Measurements from ENCODE around the gene NR2F6. TPM values are rescaled to one million over a fixed set of nuclear protein-coding genes. Genes with fewer than 3 reads are reported as not detected.
"Not testable (repeated sequence)": the region's sequence is repeated elsewhere in the genome, so short reads cannot be mapped to it uniquely, and the experiment has no call there.

The NR2F6 gene
- total and polyA plus RNA-seq, 4 donors, result 10.4 to 27.7 (median 21.5) TPM

- Histone ChIP-seq H3K27ac (ENCODE audit: low read depth in 1 of 2, low read length in 2 of 2) (no peak overlapping the region), H3K9me3 (ENCODE audit: control insufficient read depth, low read length) (no peaks in the 10 kb centered on the region), H3K36me3 (ENCODE audit: control insufficient read depth in 1 of 2, insufficient read depth in 2 of 2, low read length in 1 of 2) (peaks cover 0 to 12% of the 10 kb centered on the region in 2 donors), H3K27me3 (ENCODE audit: control insufficient read depth in 1 of 2, insufficient read depth in 2 of 2, low read length in 1 of 2) (no peaks in the 10 kb centered on the region), H3K4me3 (ENCODE audit: low read length in 2 of 2) (no peak overlapping the region), H3K4me1 (ENCODE audit: control insufficient read depth in 1 of 2, insufficient read depth in 2 of 2, low read length in 2 of 2) (no peaks in the 10 kb centered on the region)
- no peak for ATAC-seq (ENCODE audit: low FRiP score)
- 78 to 80% methylated on average over 9 of the region's 9 CpGs for WGBS, 2 donors
- no peak for DNase-seq
- intact Hi-C loops (cut with DNase I), result loop anchor here in 1 of 2 donors (5.0 kb wide), 1 partner anchor 80 kb away; the partner anchor contains the start of gene ANKLE1
These were observed 43.5 kb downstream of the NR2F6 start for GRCh38 chr19:17202249-17202648.

GRCh38 chr19:17200408-17201079 is 45.2 kb downstream of the NR2F6 start:
- 78 to 80% methylated on average over 16 of the region's 16 CpGs for WGBS, 2 donors
- Histone ChIP-seq H3K4me1 (ENCODE audit: control insufficient read depth in 1 of 2, insufficient read depth in 2 of 2, low read length in 2 of 2) (no peaks in the 10 kb centered on the region), H3K9me3 (ENCODE audit: control insufficient read depth, low read length) (no peaks in the 10 kb centered on the region), H3K4me3 (ENCODE audit: low read length in 2 of 2) (no peak overlapping the region), H3K36me3 (ENCODE audit: control insufficient read depth in 1 of 2, insufficient read depth in 2 of 2, low read length in 1 of 2) (peaks cover 0 to 6% of the 10 kb centered on the region in 2 donors), H3K27me3 (ENCODE audit: control insufficient read depth in 1 of 2, insufficient read depth in 2 of 2, low read length in 1 of 2) (no peaks in the 10 kb centered on the region), H3K27ac (ENCODE audit: low read depth in 1 of 2, low read length in 2 of 2) (no peak overlapping the region)
- no peak for DNase-seq
- no peak for ATAC-seq (ENCODE audit: low FRiP score)
- intact Hi-C loops (cut with DNase I), result loop anchor here in 1 of 2 donors (5.0 kb wide), 1 partner anchor 82 kb away; the partner anchor contains the start of gene ANKLE1

GRCh38 chr19:17197666-17198065 is 48.1 kb downstream of the NR2F6 start:
- intact Hi-C loops (cut with DNase I), result no loop called here
- ATAC-seq (ENCODE audit: low FRiP score), result no peak

GRCh38 chr19:17196610-17197009 is 49.1 kb downstream of the NR2F6 start:
- H3K4me3 ChIP-seq (ENCODE audit: low read length in 2 of 2), result no peak overlapping the region
- WGBS, 2 donors, result 97% methylated on average over 7 of the region's 7 CpGs
- H3K36me3 ChIP-seq (ENCODE audit: control insufficient read depth in 1 of 2, insufficient read depth in 2 of 2, low read length in 1 of 2), result peaks cover 0 to 18% of the 10 kb centered on the region in 2 donors
- ATAC-seq (ENCODE audit: low FRiP score), result no peak
- intact Hi-C loops (cut with DNase I), result no loop called here
- H3K9me3 ChIP-seq (ENCODE audit: control insufficient read depth, low read length), result no peaks in the 10 kb centered on the region
- no peaks in the 10 kb centered on the region for H3K4me1 ChIP-seq (ENCODE audit: control insufficient read depth in 1 of 2, insufficient read depth in 2 of 2, low read length in 2 of 2)
- no peak overlapping the region for H3K27ac ChIP-seq (ENCODE audit: low read depth in 1 of 2, low read length in 2 of 2)
- H3K27me3 ChIP-seq (ENCODE audit: control insufficient read depth in 1 of 2, insufficient read depth in 2 of 2, low read length in 1 of 2), result no peaks in the 10 kb centered on the region
- DNase-seq, result no peak

More at GRCh38 chr19:17197666-17198065, 48.1 kb downstream of the NR2F6 start:
- no peaks in the 10 kb centered on the region for H3K9me3 ChIP-seq (ENCODE audit: control insufficient read depth, low read length)
- WGBS, 2 donors, result 93 to 96% methylated on average over 16 of the region's 16 CpGs
- H3K4me3 ChIP-seq (ENCODE audit: low read length in 2 of 2), result no peak overlapping the region
- H3K27me3 ChIP-seq (ENCODE audit: control insufficient read depth in 1 of 2, insufficient read depth in 2 of 2, low read length in 1 of 2), result no peaks in the 10 kb centered on the region
- H3K4me1 ChIP-seq (ENCODE audit: control insufficient read depth in 1 of 2, insufficient read depth in 2 of 2, low read length in 2 of 2), result no peaks in the 10 kb centered on the region
- no peak for DNase-seq
- no peak overlapping the region for H3K27ac ChIP-seq (ENCODE audit: low read depth in 1 of 2, low read length in 2 of 2)
- peaks cover 0 to 19% of the 10 kb centered on the region in 2 donors for H3K36me3 ChIP-seq (ENCODE audit: control insufficient read depth in 1 of 2, insufficient read depth in 2 of 2, low read length in 1 of 2)

- Histone ChIP-seq H3K4me1 (ENCODE audit: control insufficient read depth in 1 of 2, insufficient read depth in 2 of 2, low read length in 2 of 2) (no peaks in the 10 kb centered on the region), H3K36me3 (ENCODE audit: control insufficient read depth in 1 of 2, insufficient read depth in 2 of 2, low read length in 1 of 2) (peaks cover 0 to 21% of the 10 kb centered on the region in 2 donors), H3K9me3 (ENCODE audit: control insufficient read depth, low read length) (no peaks in the 10 kb centered on the region), H3K4me3 (ENCODE audit: low read length in 2 of 2) (no peak overlapping the region), H3K27ac (ENCODE audit: low read depth in 1 of 2, low read length in 2 of 2) (no peak overlapping the region), H3K27me3 (ENCODE audit: control insufficient read depth in 1 of 2, insufficient read depth in 2 of 2, low read length in 1 of 2) (no peaks in the 10 kb centered on the region)
- DNase-seq (no peak), ATAC-seq (ENCODE audit: low FRiP score) (no peak)
- intact Hi-C loops (cut with DNase I), result no loop called here
- WGBS, 2 donors, result 95 to 96% methylated on average over 22 to 23 of the region's 23 CpGs
These were observed 50.6 kb downstream of the NR2F6 start for GRCh38 chr19:17195106-17195505.

- Histone ChIP-seq H3K4me1 (ENCODE audit: control insufficient read depth in 1 of 2, insufficient read depth in 2 of 2, low read length in 2 of 2) (no peaks in the 10 kb centered on the region), H3K4me3 (ENCODE audit: low read length in 2 of 2) (no peak overlapping the region), H3K36me3 (ENCODE audit: control insufficient read depth in 1 of 2, insufficient read depth in 2 of 2, low read length in 1 of 2) (peaks cover 0 to 21% of the 10 kb centered on the region in 2 donors), H3K27me3 (ENCODE audit: control insufficient read depth in 1 of 2, insufficient read depth in 2 of 2, low read length in 1 of 2) (no peaks in the 10 kb centered on the region), H3K9me3 (ENCODE audit: control insufficient read depth, low read length) (no peaks in the 10 kb centered on the region), H3K27ac (ENCODE audit: low read depth in 1 of 2, low read length in 2 of 2) (no peak overlapping the region)
- intact Hi-C loops (cut with DNase I), result no loop called here
- DNase-seq (no peak), ATAC-seq (ENCODE audit: low FRiP score) (no peak)
- WGBS, 2 donors, result 85 to 90% methylated on average over 16 of the region's 16 CpGs
These were observed 51.1 kb downstream of the NR2F6 start for GRCh38 chr19:17194608-17195007.

GRCh38 chr19:17192751-17193150 is 53.0 kb downstream of the NR2F6 start:
- Histone ChIP-seq H3K36me3 (ENCODE audit: control insufficient read depth in 1 of 2, insufficient read depth in 2 of 2, low read length in 1 of 2) (peaks cover 0 to 19% of the 10 kb centered on the region in 2 donors), H3K27me3 (ENCODE audit: control insufficient read depth in 1 of 2, insufficient read depth in 2 of 2, low read length in 1 of 2) (no peaks in the 10 kb centered on the region), H3K27ac (ENCODE audit: low read depth in 1 of 2, low read length in 2 of 2) (no peak overlapping the region), H3K9me3 (ENCODE audit: control insufficient read depth, low read length) (no peaks in the 10 kb centered on the region), H3K4me1 (ENCODE audit: control insufficient read depth in 1 of 2, insufficient read depth in 2 of 2, low read length in 2 of 2) (no peaks in the 10 kb centered on the region), H3K4me3 (ENCODE audit: low read length in 2 of 2) (no peak overlapping the region)
- WGBS, 2 donors, result 95 to 97% methylated on average over 23 to 26 of the region's 26 CpGs
- no peak for ATAC-seq (ENCODE audit: low FRiP score)
- no peak for DNase-seq
- intact Hi-C loops (cut with DNase I), result no loop called here

- DNase-seq; H3K4me3 ChIP-seq (ENCODE audit: low read length in 2 of 2); ATAC-seq (ENCODE audit: low FRiP score); intact Hi-C loops (cut with DNase I); H3K9me3 ChIP-seq (ENCODE audit: control insufficient read depth, low read length); H3K4me1 ChIP-seq (ENCODE audit: control insufficient read depth in 1 of 2, insufficient read depth in 2 of 2, low read length in 2 of 2); H3K27ac ChIP-seq (ENCODE audit: low read depth in 1 of 2, low read length in 2 of 2); H3K27me3 ChIP-seq (ENCODE audit: control insufficient read depth in 1 of 2, insufficient read depth in 2 of 2, low read length in 1 of 2): not testable (repeated sequence)
- 89 to 94% methylated on average over 6 of the region's 6 CpGs for WGBS, 2 donors
- peaks cover 0 to 22% of the 10 kb centered on the region in 2 donors for H3K36me3 ChIP-seq (ENCODE audit: control insufficient read depth in 1 of 2, insufficient read depth in 2 of 2, low read length in 1 of 2)
These were observed 54.0 kb downstream of the NR2F6 start for GRCh38 chr19:17191736-17192135.

- Histone ChIP-seq H3K9me3 (ENCODE audit: control insufficient read depth, low read length) (no peaks in the 10 kb centered on the region), H3K36me3 (ENCODE audit: control insufficient read depth in 1 of 2, insufficient read depth in 2 of 2, low read length in 1 of 2) (peaks cover 0 to 5% of the 10 kb centered on the region in 2 donors), H3K4me3 (ENCODE audit: low read length in 2 of 2) (no peak overlapping the region), H3K27ac (ENCODE audit: low read depth in 1 of 2, low read length in 2 of 2) (no peak overlapping the region), H3K27me3 (ENCODE audit: control insufficient read depth in 1 of 2, insufficient read depth in 2 of 2, low read length in 1 of 2) (no peaks in the 10 kb centered on the region), H3K4me1 (ENCODE audit: control insufficient read depth in 1 of 2, insufficient read depth in 2 of 2, low read length in 2 of 2) (no peaks in the 10 kb centered on the region)
- ATAC-seq (ENCODE audit: low FRiP score) (no peak), DNase-seq (no peak)
- WGBS, 2 donors, result 84% methylated on average over 8 of the region's 8 CpGs
- intact Hi-C loops (cut with DNase I), result no loop called here
These were observed 60.1 kb downstream of the NR2F6 start for GRCh38 chr19:17185590-17185989.

All from aorta (tissue), 5 donors.